Thoracic aorta (tissue), 2 donors: ENCODE measurements around the gene CDKL4. TPM values are rescaled to one million over a fixed set of nuclear protein-coding genes. Genes with fewer than 3 reads are reported as not detected.
"Not testable (repeated sequence)": the region's sequence is repeated elsewhere in the genome, so short reads cannot be mapped to it uniquely, and the experiment has no call there.

Experiments
- ATAC-seq: fragments of 150-250 bp; one replicate; pipeline ENCODE4 v1.8.0; 2017; ENCODE audit warnings: low read depth; ENCODE audit not compliant: insufficient number of reproducible peaks, low FRiP score
- DNase-seq: peaks from one replicate; pipeline ENCODE4 v3.0.0-alpha.2; 2020; ENCODE audit warnings: low spot score
- H3K27ac ChIP-seq, 2 donors: fragments of 200-600 bp; sonication (generic); 1 replicate in 1 of 2; 2 replicates in 1 of 2; pipeline ENCODE4 v1.5.1; 2016; ENCODE audit warnings: mild to moderate bottlenecking in 2 of 2, moderate library complexity in 2 of 2
- H3K27me3 ChIP-seq: fragments of 200-600 bp; sonication (generic); replicated peaks from 2 replicates; pipeline ENCODE4 v1.6.0; 2016; ENCODE audit warnings: mild to moderate bottlenecking; ENCODE audit not compliant: insufficient read depth
- H3K36me3 ChIP-seq: fragments of 200-600 bp; sonication (generic); one replicate; pipeline ENCODE4 v1.5.1; 2016
- H3K4me1 ChIP-seq, 2 donors: fragments of 200-600 bp; sonication (generic); 1 replicate in 1 of 2; 2 replicates in 1 of 2; pipeline versions ENCODE4 v1.5.1 to v1.6.0; 2016; ENCODE audit warnings: low read depth in 2 of 2, mild to moderate bottlenecking in 1 of 2; ENCODE audit not compliant: control insufficient read depth in 1 of 2
- H3K4me3 ChIP-seq: fragments of 200-600 bp; sonication (generic); 2 replicates; pipeline ENCODE4 v1.5.1; 2016; ENCODE audit warnings: mild to moderate bottlenecking
- H3K9me3 ChIP-seq: fragments of 200-600 bp; sonication (generic); 2 replicates; pipeline ENCODE4 v1.5.1; 2016
- total RNA-seq, 2 donors: library from RNA; depleted of rRNA; stranded (reverse); fragments of >200 nt; gene quantifications; one replicate each; pipeline versions ENCODE4 v1.1.0 to v1.2.3, GENCODE V29; 2016
- TF ChIP-seq, protein P1 (sequence below): fragments of 200-600 bp; sonication (generic); IDR thresholded peaks from one replicate; pipeline ENCODE4 v1.5.1; 2019; ENCODE audit warnings: antibody characterized with exemption

The CDKL4 gene
- total RNA-seq, 2 donors from 2014 or later, result 2.6 TPM; not detected in 1

DNA sequence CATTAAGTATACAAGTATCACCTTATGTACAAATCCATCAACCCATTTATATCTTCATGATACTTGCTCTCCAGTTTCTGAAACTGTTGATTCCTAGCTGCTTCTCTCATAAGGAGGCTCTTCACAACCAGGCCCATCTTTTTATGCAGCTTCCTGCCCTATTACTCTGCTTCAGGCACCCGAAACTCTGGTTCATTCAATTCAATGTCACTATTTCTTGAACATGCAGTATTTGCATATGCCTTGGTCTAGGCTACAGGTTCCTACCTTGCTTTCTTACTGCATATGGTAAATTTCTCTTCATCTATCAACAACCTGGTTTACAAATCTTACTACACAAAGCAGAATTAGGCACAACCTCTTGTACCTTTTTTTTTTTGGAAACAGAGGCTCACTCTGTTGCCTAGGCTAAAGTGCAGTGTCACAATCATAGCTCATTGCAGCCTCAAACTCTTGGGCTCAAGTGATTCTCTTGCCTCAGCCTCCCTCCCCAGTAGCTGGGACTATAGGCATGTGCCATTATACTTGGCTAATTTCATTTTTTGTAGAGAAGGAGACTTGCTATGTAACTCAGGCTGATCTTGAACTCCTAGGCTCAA lies 2.7 kb upstream of the CDKL4 start:
- no peak for ATAC-seq
- TF ChIP-seq, protein P1, sequence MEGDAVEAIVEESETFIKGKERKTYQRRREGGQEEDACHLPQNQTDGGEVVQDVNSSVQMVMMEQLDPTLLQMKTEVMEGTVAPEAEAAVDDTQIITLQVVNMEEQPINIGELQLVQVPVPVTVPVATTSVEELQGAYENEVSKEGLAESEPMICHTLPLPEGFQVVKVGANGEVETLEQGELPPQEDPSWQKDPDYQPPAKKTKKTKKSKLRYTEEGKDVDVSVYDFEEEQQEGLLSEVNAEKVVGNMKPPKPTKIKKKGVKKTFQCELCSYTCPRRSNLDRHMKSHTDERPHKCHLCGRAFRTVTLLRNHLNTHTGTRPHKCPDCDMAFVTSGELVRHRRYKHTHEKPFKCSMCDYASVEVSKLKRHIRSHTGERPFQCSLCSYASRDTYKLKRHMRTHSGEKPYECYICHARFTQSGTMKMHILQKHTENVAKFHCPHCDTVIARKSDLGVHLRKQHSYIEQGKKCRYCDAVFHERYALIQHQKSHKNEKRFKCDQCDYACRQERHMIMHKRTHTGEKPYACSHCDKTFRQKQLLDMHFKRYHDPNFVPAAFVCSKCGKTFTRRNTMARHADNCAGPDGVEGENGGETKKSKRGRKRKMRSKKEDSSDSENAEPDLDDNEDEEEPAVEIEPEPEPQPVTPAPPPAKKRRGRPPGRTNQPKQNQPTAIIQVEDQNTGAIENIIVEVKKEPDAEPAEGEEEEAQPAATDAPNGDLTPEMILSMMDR, result no peak

DNA sequence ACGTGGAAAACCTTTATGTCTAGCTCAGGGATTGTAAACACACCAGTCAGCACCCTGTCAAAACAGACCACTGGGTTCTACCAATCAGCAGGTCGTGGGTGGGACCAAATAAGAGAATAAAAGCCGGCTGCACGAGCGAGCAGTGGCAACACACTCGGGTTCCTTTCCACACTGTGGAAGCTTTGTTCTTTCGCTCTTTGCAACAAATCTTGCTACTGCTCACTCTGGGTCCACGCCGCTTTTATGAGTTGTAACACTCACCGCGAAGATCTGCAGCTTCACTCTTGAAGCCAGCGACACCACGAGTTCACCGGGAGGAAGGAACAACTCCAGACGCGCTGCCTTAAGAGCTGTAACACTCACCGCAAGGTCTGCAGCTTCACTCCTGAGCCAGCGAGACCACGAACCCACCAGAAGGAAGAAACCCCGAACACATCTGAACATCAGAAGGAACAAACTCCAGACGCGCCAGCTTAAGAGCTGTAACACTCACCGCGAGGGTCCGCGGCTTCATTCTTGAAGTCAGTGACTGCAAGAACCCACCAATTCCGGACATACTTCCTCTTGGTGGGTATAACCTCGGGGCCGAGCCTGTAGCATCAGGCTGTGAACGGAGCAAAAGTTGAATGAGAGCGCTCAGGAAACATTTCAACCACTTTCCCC lies 1.3 kb upstream of the CDKL4 start:
- H3K27me3 ChIP-seq, result not testable (repeated sequence)

More for the DNA sequence above, 2.7 kb upstream of the CDKL4 start:
- DNase-seq, result no peak
- H3K36me3 ChIP-seq, result peaks cover 6% of the 10 kb centered on the region
- no peaks in the 10 kb centered on the region for H3K27me3 ChIP-seq
- no peak overlapping the region for H3K4me3 ChIP-seq
- H3K9me3 ChIP-seq, result no peaks in the 10 kb centered on the region
- H3K4me1 ChIP-seq, result no peaks in the 10 kb centered on the region
- H3K27ac ChIP-seq, result no peak overlapping the region

DNA sequence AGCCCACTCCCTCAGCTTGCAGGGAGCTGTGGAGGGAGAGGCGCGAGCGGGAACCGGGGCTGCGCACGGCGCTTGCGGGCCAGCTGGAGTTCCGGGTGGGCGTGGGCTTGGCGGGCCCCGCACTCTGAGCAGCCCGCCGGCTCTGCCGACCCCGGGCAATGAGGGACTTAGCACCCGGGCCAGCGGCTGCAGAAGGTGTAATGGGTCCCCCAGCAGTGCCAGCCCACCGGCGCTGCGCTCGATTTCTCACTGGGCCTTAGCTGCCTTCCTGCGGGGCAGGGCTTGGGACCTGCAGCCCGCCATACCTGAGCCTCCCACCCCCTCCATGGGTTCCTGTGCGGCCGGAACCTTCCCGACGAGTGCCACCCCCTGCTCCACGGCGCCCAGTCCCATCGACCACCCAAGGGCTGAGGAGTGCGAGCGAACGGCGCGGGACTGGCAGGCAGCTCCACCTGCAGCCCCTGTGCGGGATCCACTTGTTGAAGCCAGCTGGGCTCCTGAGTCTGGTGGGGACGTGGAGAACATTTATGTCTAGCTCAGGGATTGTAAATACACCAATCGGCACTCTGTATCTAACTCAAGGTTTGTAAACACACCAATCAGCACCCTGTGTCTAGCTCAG lies 582 bp upstream of the CDKL4 start:
- H3K27ac ChIP-seq, H3K4me1 ChIP-seq, H3K36me3 ChIP-seq, DNase-seq, H3K9me3 ChIP-seq, ATAC-seq, H3K27me3 ChIP-seq: not testable (repeated sequence)
- peak overlapping the region; percentile 65 for H3K4me3 ChIP-seq

More for the DNA sequence above, 1.3 kb upstream of the CDKL4 start:
- not testable (repeated sequence) for H3K4me3 ChIP-seq, H3K36me3 ChIP-seq, H3K9me3 ChIP-seq, DNase-seq, H3K27ac ChIP-seq, ATAC-seq, H3K4me1 ChIP-seq

DNA sequence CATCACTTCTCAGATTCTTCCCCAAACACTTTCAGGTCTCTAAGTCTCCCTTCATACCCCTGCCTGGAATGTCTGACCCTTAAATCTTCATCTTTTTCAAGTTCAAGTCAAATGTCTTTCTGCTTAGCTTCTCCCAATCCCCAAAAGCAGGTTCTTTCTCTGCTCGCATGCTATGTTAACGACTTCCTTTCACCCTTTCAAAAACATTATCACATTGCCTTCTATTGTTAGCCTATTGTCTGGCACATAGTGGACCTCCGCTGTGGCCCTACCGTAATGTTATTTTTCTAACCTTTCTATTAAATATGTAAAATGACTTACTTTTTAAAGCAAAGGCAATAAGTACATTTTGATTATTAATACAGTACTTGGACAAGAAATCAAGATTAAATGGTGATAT lies 2.2 kb downstream of the CDKL4 start:
- Histone ChIP-seq H3K9me3 (no peaks in the 10 kb centered on the region), H3K4me1 (no peaks in the 10 kb centered on the region), H3K27ac (no peak overlapping the region), H3K36me3 (no peaks in the 10 kb centered on the region), H3K27me3 (no peaks in the 10 kb centered on the region), H3K4me3 (no peak overlapping the region)
- DNase-seq, result no peak
- ATAC-seq, result no peak
- TF ChIP-seq, protein P1, result no peak

DNA sequence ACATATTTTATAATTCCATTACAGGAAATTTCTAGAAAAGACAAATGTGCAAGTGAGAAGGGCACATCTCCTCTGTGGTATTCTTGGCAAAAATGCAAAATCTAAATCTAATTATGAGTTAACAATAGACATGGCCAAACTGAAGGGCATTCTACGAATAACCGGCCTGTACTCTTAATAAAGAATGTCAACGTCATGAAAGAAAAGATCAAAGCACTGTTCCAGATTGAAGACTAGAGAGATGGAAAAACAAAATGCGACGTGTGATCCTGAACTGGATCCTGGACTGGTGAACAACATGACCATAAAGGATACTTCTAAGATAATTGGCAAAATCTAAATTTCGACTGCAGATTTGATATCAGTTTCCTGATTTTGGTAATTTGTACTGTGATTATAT lies 3.0 kb downstream of the CDKL4 start:
- no peak for ATAC-seq
- H3K27ac ChIP-seq, result no peak overlapping the region
- H3K27me3 ChIP-seq, result no peaks in the 10 kb centered on the region
- TF ChIP-seq, protein P1, result no peak
- no peaks in the 10 kb centered on the region for H3K36me3 ChIP-seq
- no peaks in the 10 kb centered on the region for H3K4me1 ChIP-seq
- DNase-seq, result no peak
- H3K9me3 ChIP-seq, result no peaks in the 10 kb centered on the region
- H3K4me3 ChIP-seq, result no peak overlapping the region

DNA sequence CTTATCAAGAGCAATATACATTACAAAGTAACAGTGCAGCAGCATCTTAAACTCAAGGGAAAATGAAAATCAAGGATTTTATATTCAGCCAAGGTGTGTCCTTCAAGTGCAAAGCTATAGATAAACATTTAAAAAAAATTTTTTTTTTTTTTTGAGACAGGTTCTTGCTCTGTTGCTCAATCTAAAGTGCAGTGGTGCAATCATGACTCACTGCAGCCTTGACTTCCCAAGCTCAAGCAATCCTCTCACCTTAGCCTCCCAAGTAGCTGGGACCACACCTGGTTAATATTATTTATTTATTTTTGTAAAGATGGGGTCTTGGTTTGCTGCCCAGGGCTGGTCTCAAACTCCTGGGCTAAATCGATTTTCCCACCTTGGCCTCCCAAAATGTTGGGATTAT lies 9.0 kb downstream of the CDKL4 start:
- ATAC-seq (no peak), DNase-seq (no peak)
- Histone ChIP-seq H3K27me3 (no peaks in the 10 kb centered on the region), H3K4me3 (no peak overlapping the region), H3K27ac (no peak overlapping the region), H3K4me1 (no peaks in the 10 kb centered on the region), H3K9me3 (no peaks in the 10 kb centered on the region), H3K36me3 (no peaks in the 10 kb centered on the region)
- TF ChIP-seq, protein P1, result no peak
